Measurements from ENCODE around the gene ACTC1.
A peak's percentile ranks its signal among the peaks of the same experiment; 100 is the strongest.

Gene ACTC1

DNA sequence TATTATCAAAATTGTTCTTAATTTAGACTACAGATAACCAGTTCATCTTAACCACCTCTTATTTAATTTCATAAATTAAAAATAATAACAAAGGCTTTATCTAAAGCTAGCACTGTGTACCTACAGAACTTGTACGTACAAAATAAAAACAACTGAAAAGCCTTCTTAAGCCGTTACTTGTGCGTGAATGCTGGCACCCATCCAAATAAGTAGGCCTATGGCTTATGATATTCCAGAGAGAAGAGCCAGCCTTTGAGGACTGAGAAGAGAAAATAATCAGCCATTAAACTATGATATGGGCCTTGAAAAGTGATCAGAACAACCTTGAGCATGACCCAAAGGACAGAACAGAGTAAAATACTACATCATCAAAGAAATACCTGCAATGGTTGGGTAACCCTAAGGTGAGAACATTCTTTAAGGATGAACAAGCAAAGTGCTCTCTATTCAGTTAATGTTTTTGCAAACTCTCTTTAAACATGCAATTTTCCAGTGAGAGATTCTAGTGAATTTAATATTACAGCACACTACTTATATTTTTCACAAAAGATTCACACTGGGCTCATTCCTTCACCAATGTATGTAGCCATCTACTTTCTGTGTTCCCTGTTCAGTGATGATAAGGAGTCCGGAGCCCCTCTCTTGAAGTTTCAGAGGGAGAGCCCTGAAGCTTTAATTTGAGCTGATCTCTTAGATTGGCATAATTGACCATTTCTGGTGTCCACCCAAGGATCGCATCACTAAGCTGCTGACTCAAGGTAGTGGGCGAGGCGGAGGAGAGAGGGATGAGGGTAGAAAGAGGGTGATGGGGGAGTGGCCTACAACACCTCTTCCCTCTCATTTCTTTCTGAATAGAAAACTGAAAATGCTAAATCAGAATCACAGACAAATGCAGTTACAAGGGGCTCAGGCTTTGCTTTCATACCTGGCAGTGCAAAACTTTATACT, 7.7 kb upstream of the ACTC1 start:
- DNase-seq (ENCODE audit: low read depth, low spot score) = no peak
- H3K27ac ChIP-seq = no peak overlapping the region

DNA sequence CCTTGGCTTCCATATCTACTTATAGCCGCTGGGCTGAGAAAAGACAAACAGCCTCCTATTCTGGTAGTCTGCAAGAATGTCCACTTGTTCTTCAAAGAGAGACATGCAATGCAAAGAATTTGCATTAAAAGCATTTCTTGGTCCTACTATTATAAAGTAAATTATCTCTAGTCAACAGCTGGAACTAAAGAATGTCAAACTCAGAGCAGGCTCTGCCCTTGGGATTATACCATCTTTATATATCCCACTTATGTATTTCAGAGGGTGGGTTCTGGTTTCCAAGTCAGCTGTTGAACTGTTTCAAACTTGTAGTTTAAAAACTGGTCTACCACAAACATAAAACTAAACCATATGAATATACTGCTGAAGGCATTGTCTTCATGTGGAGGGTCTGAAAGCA, 7.0 kb upstream of the ACTC1 start:
- H3K27ac ChIP-seq = no peak overlapping the region
- DNase-seq (ENCODE audit: low read depth, low spot score) = no peak

DNA sequence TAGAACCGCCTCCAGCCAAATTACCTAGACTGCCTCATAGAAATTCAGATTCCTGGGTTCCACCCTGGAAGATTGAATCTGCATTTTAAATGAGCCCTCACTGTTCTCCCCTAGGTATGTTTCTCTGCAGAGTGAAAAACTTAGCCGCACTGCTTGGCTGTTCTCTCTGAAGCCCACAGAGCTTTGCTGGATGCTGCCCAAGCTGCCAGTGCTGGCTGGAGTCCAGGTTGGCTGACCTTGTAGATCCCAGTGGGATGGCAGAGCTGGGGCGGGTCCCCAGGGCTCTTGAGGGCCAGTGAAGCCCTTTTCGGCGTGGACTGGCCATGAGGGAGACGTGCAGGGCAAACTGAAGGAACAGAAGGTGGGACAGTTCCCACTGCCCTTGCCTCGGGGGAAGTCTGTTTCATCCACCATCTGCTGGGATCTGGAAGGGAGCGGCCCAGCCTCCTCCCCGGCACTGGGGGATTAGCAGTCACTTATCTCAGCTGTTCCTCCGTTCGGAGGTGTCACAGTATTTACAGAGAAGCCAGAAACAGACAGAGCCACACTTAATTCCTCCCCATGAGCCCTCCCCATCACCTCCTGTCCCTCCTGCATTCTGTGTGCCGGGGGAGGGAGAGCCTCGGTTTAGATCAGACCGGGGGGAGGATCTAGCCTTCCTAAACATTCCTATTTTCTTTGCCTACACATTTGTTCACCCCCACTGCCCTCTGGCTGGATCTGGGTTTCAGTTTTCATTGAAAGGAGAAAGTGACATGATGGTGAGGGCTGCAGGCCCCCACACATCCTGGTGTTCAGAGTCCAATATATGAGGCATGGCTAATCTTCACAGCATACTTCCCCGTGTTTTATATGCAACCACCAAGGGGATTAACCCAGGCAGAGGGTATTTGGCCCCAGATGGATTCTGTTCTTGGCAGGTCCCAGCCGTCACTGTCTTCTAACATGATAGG, 4.1 kb upstream of the ACTC1 start:
- DNase-seq (ENCODE audit: low read depth, low spot score) = no peak

DNA sequence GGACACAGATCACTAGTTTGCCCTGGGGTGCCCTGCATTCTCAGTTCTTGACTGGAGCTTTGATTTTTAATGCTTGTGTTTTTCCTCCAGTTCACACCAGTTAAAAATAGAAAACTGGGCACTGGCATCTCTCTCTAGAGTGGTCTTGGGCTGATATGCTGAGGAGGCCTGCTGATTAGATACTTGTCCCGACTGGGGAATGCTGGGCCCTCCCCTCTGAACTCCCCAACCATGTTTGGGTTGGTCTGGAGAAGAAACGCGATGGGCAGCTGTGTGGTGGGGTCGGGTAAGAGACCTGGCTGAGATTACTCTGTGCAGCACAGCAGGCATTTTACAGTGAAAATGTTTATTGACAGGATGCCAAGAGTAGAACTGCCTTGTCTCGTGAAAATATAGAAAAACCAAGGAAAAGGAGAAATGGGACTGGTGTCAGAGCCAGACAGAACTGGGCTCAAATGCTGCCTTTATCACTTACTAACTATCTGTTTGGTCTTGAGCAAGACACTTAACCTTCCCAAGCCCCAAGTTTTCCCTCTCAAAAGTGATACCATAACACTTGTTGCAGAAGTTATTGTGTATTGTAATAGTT, 1.6 kb upstream of the ACTC1 start:
- no peak overlapping the region for H3K27ac ChIP-seq
- DNase-seq (ENCODE audit: low read depth, low spot score) = no peak

More for the DNA sequence above, 4.1 kb upstream of the ACTC1 start:
- no peak overlapping the region for H3K27ac ChIP-seq

DNA sequence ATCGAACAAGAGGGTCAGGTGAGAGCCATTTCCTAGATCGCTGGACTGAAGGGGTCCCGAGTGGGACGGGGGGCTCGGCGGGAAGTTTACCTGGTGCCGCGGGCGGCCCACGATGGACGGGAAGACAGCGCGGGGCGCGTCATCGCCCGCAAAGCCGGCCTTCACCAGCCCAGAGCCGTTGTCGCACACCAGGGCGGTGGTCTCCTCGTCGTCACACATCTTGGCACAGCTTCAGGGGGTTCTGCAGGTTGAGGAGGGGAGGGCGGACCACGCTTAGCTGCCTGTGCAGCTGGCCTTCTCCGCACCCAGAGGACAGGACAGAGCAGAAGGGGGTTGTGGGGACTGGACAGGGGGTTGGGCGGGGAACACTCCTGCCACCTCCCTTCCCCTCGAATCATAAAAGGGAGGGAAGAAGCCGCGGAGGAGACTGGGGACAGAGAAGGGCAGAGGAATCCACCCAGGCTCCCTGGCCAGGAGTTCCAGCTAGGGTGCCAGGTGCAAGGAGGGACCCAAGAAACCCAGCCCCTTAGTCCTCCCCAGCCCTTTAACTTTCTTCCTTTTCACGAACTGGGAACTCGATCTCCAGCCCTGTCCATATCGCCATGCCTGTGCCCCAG, 651 bp downstream of the ACTC1 start:
- no peak overlapping the region for H3K27ac ChIP-seq
- no peak for DNase-seq (ENCODE audit: low read depth, low spot score)

DNA sequence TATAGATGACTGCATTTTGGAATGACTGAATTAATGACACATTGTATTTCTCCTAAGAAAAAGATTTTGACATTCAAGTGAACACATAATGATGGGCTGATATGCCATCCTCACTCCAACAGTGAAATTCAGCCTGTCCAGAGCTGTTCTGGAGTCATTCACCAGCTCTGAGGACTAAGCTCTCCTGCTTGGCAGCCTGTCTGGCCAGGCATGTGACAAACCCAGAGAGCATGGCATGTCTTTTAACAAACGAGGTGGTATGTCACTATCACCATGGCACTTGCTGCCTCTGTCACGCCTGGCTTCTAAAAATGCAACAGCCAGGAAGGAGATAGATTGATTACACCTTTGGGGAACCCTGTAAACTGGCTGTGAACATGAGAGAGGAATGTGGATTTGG, 1.4 kb downstream of the ACTC1 start:
- DNase-seq (ENCODE audit: low read depth, low spot score) = no peak
- H3K27ac ChIP-seq = no peak overlapping the region

DNA sequence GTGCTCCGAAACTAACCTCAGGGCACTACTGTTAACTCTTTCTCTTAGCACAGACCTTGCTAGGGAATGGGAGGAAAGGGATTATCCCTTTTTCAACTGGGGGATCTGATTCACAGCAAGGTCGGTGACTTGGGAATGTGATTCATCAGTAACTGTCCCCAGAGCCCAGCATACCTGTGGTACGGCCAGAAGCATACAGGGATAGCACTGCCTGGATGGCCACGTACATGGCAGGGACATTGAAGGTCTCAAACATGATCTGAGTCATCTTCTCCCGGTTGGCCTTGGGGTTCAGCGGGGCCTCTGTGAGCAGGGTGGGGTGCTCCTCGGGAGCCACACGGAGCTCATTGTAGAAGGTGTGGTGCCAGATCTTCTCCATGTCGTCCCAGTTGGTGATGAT, 2.3 kb downstream of the ACTC1 start:
- H3K27ac ChIP-seq = no peak overlapping the region
- no peak for DNase-seq (ENCODE audit: low read depth, low spot score)

DNA sequence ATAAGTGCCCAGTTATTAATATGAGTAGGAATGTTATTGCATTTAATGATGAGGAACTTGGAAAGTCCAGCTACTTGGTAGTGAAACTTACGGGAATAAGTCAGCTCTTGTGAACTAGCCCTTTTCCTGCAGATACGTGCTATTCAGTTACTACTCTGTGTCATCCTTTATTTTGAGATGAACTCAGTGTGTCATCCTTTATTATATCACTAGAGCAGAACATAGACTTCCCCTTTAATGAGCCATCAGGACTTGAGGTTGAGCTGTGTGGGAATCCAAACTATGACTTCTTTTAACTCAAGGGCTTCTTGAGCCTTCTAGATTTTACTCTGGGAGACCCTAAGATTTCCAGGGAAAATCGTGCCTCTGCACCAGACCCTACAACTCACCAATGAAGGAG, 3.6 kb downstream of the ACTC1 start:
- no peak for DNase-seq (ENCODE audit: low read depth, low spot score)
- no peak overlapping the region for H3K27ac ChIP-seq

DNA sequence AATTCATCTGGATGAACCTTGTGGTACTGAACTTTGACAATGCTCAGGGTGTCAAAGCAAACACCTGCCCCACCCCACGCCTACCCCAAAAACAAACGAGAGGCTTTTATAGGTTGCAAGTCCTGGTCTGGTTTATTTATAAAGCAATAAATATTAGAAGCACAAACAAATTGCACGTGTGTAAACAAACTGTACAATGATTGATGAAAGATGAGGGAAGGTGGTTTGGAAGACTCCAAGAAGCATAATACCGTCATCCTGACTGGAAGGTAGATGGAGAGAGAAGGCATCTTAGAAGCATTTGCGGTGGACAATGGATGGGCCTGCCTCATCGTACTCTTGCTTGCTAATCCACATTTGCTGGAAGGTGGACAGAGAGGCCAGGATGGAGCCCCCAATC, 5.2 kb downstream of the ACTC1 start:
- no peak for DNase-seq (ENCODE audit: low read depth, low spot score)
- H3K27ac ChIP-seq = no peak overlapping the region

DNA sequence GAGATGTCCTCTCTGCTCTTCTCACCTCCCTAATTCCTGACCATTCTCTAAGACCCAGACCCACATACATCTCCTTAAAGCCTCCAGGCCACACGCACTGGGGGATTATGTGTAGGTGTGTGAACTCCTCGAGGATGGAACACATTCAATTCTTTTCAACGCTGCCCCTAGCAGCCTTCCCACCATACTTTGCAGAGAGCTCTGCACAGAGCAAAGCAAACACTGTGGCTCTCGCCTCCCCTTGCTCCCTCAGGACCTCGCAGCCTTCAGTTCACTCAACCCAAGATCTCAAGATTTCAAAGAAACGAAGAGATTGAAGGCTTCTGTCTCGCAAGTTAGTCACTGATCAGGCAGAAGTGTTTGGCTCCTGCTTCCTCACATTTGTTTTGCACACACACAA, 6.0 kb downstream of the ACTC1 start:
- DNase-seq (ENCODE audit: low read depth, low spot score) = no peak
- H3K27ac ChIP-seq = no peak overlapping the region

DNA sequence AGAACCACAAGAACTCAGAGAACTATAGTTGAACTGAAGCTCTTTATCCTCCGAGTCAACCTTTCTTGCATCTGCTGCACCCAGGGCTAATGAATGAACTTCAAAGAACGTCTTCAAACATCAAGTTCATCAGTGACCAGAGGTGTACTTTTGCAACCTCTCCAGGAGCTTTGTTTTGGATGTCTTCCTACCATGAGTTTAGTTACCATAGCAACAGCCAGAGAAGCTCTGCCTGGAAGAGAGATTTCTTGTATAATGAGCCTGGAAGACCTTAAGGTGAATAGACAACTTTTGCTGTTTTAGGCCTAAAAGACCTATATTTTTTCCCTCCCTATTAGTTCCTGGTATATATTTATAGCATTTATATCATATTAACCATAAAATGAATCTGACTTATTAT, 9.1 kb downstream of the ACTC1 start:
- no peak overlapping the region for H3K27ac ChIP-seq

DNA sequence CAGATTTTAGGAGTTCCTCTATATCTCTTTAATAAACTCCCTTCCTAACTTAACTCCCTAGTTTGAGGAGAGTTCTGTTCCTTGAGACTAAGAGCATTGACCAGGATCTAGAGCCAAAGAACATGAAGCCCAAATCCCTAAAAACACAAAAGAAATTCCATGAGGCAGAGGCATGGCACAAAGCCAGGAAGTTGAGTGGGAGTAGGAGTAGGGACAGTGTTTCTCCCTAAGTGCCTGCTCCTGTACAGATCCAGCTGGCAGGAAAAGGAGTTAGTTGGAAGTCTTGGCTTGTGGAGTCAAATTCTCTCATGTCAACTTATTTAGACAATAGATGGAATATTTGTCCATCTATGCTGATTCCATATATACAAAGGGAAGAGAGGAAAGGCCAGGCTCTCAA, 11.4 kb downstream of the ACTC1 start:
- H3K27ac ChIP-seq = no peak overlapping the region
- no peak for DNase-seq (ENCODE audit: low read depth, low spot score)

More for the DNA sequence above, 9.1 kb downstream of the ACTC1 start:
- DNase-seq (ENCODE audit: low read depth, low spot score) = no peak

DNA sequence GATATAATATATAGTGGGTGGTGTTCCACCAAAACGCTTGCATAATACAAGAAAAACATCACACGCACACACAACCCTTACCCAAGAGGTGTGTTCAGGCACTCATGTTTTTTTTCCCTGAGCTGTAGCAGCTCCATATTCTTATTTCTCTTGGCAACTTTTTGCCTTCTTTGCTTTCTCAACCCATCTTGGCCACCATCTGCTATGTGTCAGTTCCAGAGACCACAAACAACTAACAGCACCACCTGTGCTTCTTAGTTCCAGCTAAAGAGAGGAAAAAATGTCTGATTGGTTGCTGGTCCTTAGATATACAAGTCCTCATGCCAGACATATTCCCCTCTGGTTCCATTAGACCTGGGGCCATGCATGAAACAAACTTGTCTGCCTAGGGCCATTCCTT, 11.9 kb downstream of the ACTC1 start:
- no peak for DNase-seq (ENCODE audit: low read depth, low spot score)

DNA sequence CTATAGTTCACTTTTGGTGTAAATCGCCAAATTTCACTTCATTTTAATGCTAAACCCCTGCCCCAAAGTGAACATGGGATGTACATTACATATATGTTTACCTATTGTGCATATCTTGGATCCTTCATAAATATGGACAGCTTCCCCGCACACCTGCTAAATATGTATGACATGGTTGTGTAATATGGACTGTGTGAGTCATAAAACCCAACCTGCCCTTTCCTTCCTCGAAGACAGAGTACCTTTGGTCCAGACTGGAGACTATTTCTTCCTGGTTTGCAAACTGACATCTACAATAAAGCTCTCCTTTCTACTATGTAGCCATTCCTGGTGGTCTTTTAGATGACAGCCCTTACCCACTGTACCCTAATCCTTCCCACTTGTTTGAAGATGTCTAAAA, 12.4 kb downstream of the ACTC1 start:
- H3K27ac ChIP-seq = no peak overlapping the region
- DNase-seq (ENCODE audit: low read depth, low spot score) = peak; percentile 22

More for the DNA sequence above, 11.9 kb downstream of the ACTC1 start:
- H3K27ac ChIP-seq = no peak overlapping the region

DNA sequence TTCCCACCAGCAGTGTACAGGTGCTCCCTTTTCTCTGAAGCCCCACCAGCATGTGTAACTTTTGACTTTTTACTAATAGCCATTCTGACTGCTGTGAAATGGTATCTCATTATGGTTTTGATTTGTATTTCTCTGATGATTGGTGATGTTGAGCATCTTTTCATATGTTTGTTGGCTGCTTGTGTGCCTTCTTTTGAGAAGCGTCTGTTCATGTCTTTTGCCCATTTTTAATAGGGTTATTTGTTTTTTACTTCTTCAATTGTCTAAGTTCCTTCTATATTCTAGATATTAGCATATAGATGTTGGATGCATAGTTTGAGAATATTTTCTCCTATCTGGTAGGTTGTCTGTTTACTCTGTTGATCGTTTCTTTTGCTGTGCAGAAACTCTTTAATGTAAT, 14.6 kb downstream of the ACTC1 start:
- no peak overlapping the region for H3K27ac ChIP-seq
- no peak for DNase-seq (ENCODE audit: low read depth, low spot score)

DNA sequence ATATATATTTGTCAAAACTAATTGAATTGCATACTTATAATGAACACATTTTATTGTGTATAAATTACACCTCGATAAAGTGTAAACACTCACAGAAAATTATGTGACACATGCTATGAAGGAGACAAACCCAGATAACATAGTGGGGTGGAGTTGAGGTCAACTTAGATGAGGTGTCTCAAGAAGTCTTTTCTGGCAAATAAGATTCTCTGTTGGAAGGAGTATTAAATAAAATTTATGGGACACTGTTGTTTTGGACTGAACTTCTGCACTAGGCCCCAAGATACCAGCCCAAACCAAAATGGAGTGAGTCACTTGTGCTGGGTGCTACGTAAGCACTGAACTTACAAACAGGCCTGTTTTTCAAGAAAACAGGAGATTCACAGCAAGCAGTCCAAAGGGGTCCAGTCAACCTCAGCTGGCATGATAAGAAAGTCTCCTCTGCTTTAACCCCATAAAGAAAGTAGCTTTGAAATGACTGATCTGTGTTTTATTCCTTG, 18.7 kb downstream of the ACTC1 start:
- no peak for DNase-seq (ENCODE audit: low read depth, low spot score)
- H3K27ac ChIP-seq = no peak overlapping the region

DNA sequence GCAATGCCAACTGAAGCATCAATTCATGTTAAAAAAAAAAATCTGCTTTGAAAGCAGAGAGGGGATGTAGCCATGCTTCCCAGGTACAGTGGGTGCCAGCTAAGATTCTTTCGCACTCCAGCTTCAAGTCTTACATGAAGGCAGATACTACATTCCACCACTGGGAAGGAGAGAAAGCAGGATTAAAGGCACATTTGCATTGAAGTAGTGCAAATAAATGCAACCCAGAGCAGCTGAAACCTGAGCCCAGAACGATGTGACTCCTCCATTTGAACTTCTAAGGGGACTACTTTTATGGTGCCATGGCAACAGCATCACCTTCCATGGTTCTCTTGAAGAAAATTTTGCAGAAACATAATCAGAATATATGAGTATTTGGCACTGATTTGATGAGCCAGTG, 21.4 kb downstream of the ACTC1 start:
- no peak for DNase-seq (ENCODE audit: low read depth, low spot score)
- H3K27ac ChIP-seq = no peak overlapping the region

DNA sequence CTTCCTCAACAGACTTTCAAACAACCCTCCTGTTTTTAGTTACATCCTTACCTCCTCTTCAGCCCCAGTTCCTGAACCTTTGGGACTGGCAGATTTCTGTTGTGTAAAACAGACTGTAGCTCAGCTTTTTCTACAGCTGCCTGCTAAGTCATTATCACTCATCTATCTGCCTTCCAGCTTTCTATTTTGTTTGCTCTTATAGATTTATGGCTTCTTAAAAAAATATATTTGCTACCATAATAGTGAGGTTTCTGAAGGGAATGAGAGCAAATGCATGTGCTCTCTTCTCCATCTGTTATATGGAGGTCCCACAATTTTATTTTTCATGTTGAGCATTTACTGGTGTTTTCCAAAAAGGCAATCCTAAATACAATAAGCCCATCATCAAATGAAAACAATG, 22.3 kb downstream of the ACTC1 start:
- DNase-seq (ENCODE audit: low read depth, low spot score) = no peak
- H3K27ac ChIP-seq = no peak overlapping the region

DNA sequence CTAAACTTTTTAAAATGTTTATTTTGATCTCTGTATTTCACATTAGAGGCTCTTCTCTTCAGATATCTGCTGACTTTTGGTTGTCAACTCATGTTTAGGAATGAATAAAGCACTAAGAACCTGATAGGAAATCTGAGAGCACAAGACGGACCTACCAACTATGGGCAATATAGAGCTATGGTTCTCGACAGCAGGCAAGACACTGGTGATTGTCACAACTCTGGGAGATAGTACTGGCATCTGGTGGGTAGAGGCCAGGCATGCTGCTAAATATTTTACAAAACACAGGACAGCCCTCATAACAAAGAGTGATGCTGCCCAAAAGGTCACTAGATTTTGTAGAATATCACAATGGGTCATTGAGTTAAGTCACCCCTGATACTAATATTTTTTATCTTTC, 23.0 kb downstream of the ACTC1 start:
- H3K27ac ChIP-seq = no peak overlapping the region
- DNase-seq (ENCODE audit: low read depth, low spot score) = no peak

DNA sequence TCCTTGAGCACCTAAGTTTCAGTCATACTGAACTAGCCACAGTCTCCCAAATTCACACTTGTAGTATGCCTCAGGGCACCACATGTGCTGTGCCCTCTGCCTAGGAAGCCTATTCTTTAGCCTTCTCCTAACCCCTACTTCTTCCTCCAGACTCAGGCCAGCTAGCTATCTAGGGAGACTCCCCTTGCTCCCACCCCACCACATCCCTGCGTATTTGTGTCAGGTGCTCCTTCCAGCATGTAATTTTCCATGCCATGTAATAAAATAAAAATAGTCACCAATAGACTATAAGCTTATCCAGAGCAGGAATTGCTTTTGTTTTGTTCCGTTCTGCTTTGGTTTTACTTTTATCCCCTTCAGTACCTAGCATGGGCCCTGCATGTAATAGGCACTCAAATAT, 25.6 kb downstream of the ACTC1 start:
- no peak for DNase-seq (ENCODE audit: low read depth, low spot score)
- H3K27ac ChIP-seq = no peak overlapping the region

Data from epithelial cell of prostate (primary cell).